Stimulated activated effector memory CD8-positive, alpha-beta T cell treated with anti-CD3 and anti-CD28 coated beads, Interleukin-12 subunit alpha, Interleukin-12 subunit beta, amount 100 ng/mL, for 72 hours (primary cell): ENCODE data around the gene IDUA.

Source experiments
- ATAC-seq: fragments of 150-1000 bp; cut with Tn5 transposase; 2 replicates; pipeline ENCODE4 v1.10.0; 2021
- DNase-seq, 2 donors: peaks; one replicate each; pipeline ENCODE4 v3.0.0; 2021 to 2022; ENCODE audit warnings: low spot score in 2 of 2
- H3K27ac Mint-ChIP-seq: one replicate; pipeline ENCODE4 v1.8.0; 2022; ENCODE audit warnings: mild to moderate bottlenecking, mixed read lengths
- H3K36me3 Mint-ChIP-seq: one replicate; pipeline ENCODE4 v1.8.0; 2022; ENCODE audit warnings: mild to moderate bottlenecking, mixed read lengths
- H3K4me1 Mint-ChIP-seq: one replicate; pipeline ENCODE4 v1.8.0; 2022; ENCODE audit warnings: mixed read lengths
- H3K4me3 Mint-ChIP-seq: one replicate; pipeline ENCODE4 v1.8.0; 2022; ENCODE audit warnings: mild to moderate bottlenecking, mixed read lengths
- H3K9me3 Mint-ChIP-seq: one replicate; pipeline ENCODE4 v1.8.0; 2022; ENCODE audit warnings: mixed read lengths

Gene IDUA

DNA sequence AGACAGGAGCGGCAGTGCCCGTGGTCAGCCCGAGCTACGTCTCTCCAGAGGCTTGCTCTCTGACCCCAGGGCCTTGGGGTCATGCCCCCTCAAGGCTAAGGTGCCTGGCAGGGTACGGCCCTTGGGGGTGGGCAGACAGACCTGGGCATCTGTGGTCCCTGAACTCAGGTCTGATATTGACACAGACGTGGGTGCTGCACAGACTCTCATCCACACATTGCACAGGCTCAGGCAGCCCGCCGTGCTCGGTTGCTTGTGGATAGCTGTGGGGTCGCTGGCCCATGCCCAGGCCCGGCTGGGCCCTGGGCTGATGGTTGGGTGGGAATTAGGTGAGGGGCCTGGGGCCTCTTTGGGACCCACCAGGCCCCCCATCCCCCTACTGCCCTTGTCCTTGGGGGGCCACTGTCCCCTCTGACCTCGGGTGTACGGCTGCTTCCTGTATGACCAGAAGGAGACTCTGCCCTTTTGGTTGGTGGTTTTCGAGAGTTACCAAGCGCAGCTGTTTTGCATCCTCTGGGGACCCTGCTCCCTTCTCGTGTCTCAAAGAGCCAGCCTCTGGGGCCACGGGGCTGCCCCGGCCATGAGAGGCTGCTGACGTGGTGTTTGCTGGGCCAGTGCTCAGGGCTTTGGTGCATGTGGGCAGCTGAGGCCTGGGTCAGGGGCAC is 34.7 kb downstream of the IDUA start:
- DNase-seq (no peak), ATAC-seq (no peak)
- no peak overlapping the region for H3K4me3 Mint-ChIP-seq
- no peaks in the 10 kb centered on the region for H3K9me3 Mint-ChIP-seq
- H3K36me3 Mint-ChIP-seq: peaks cover 6% of the 10 kb centered on the region
- peaks cover 13% of the 10 kb centered on the region for H3K4me1 Mint-ChIP-seq
- no peak overlapping the region for H3K27ac Mint-ChIP-seq

GRCh38 chr4:1022051-1022738 is 35.4 kb downstream of the IDUA start:
- peaks cover 13% of the 10 kb centered on the region for H3K4me1 Mint-ChIP-seq
- no peak overlapping the region for H3K27ac Mint-ChIP-seq
- peaks cover 6% of the 10 kb centered on the region for H3K36me3 Mint-ChIP-seq
- no peak for DNase-seq
- H3K9me3 Mint-ChIP-seq: no peaks in the 10 kb centered on the region
- H3K4me3 Mint-ChIP-seq: no peak overlapping the region
- no peak for ATAC-seq

- ATAC-seq: no peak
- no peaks in the 10 kb centered on the region for H3K9me3 Mint-ChIP-seq
- H3K27ac Mint-ChIP-seq: no peak overlapping the region
- H3K36me3 Mint-ChIP-seq: peaks cover 6% of the 10 kb centered on the region
- H3K4me3 Mint-ChIP-seq: no peak overlapping the region
- peaks cover 9% of the 10 kb centered on the region for H3K4me1 Mint-ChIP-seq
- DNase-seq: no peak
Measured at GRCh38 chr4:1022739-1023066, 35.9 kb downstream of the IDUA start.

GRCh38 chr4:1023075-1023640 is 36.3 kb downstream of the IDUA start:
- DNase-seq: no peak
- no peak for ATAC-seq
- H3K4me1 Mint-ChIP-seq: peaks cover 6% of the 10 kb centered on the region
- peaks cover 6% of the 10 kb centered on the region for H3K36me3 Mint-ChIP-seq
- no peaks in the 10 kb centered on the region for H3K9me3 Mint-ChIP-seq
- no peak overlapping the region for H3K4me3 Mint-ChIP-seq
- H3K27ac Mint-ChIP-seq: no peak overlapping the region

- ATAC-seq: no peak
- H3K4me1 Mint-ChIP-seq: peaks cover 6% of the 10 kb centered on the region
- H3K36me3 Mint-ChIP-seq: peaks cover 6% of the 10 kb centered on the region
- no peak overlapping the region for H3K27ac Mint-ChIP-seq
- no peaks in the 10 kb centered on the region for H3K9me3 Mint-ChIP-seq
- no peak for DNase-seq
- H3K4me3 Mint-ChIP-seq: no peak overlapping the region
Measured at GRCh38 chr4:1023895-1024740, 37.3 kb downstream of the IDUA start.

- Mint-ChIP-seq H3K9me3 (no peaks in the 10 kb centered on the region), H3K36me3 (peaks cover 6% of the 10 kb centered on the region), H3K4me1 (peaks cover 6% of the 10 kb centered on the region), H3K4me3 (no peak overlapping the region), H3K27ac (no peak overlapping the region)
- ATAC-seq: no peak
- no peak for DNase-seq
Measured at GRCh38 chr4:1024882-1025545, 38.2 kb downstream of the IDUA start.

DNA sequence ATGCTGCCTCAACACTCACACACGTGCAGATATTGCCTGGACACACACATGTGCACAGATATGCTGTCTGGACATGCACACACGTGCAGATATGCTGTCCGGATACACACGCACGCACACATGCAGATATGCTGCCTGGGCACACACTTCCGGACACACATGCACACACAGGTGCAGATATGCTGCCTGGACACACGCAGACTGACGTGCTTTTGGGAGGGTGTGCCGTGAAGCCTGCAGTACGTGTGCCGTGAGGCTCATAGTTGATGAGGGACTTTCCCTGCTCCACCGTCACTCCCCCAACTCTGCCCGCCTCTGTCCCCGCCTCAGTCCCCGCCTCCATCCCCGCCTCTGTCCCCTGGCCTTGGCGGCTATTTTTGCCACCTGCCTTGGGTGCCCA is 39.3 kb downstream of the IDUA start:
- DNase-seq (no peak), ATAC-seq (peak; percentile 82)
- Mint-ChIP-seq H3K9me3 (no peaks in the 10 kb centered on the region), H3K36me3 (peaks cover 6% of the 10 kb centered on the region), H3K27ac (peak overlapping the region; percentile 23), H3K4me3 (no peak overlapping the region), H3K4me1 (peaks cover 6% of the 10 kb centered on the region)

- Mint-ChIP-seq H3K36me3 (peaks cover 6% of the 10 kb centered on the region), H3K4me3 (no peak overlapping the region), H3K4me1 (peaks cover 6% of the 10 kb centered on the region), H3K27ac (no peak overlapping the region), H3K9me3 (no peaks in the 10 kb centered on the region)
- no peak for DNase-seq
- no peak for ATAC-seq
Measured at GRCh38 chr4:1027219-1027914, 40.5 kb downstream of the IDUA start.

DNA sequence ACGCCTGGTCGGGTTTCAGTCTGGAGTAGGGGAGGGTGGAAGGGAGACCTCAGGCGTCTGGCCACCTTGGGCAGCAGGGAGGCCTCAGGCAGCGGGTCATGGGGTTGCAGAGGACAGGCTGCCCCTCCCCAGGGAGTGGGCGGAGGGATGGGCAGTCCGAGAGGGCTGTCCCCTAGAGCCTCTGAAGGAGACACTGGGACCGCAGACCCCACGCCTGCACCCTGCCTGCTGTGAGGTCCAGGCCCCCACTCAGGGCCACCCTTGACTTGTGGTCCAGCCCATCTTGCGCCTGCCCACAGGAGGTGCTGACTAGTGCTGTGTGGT is 41.0 kb downstream of the IDUA start:
- H3K4me1 Mint-ChIP-seq: peaks cover 6% of the 10 kb centered on the region
- peaks cover 6% of the 10 kb centered on the region for H3K36me3 Mint-ChIP-seq
- no peak overlapping the region for H3K27ac Mint-ChIP-seq
- no peak for ATAC-seq
- H3K9me3 Mint-ChIP-seq: no peaks in the 10 kb centered on the region
- DNase-seq: no peak
- no peak overlapping the region for H3K4me3 Mint-ChIP-seq

- Mint-ChIP-seq H3K9me3 (no peaks in the 10 kb centered on the region), H3K4me3 (no peak overlapping the region), H3K36me3 (peaks cover 6% of the 10 kb centered on the region), H3K4me1 (peaks cover 6% of the 10 kb centered on the region), H3K27ac (no peak overlapping the region)
- DNase-seq: no peak
- no peak for ATAC-seq
Measured at GRCh38 chr4:1028574-1029220, 41.9 kb downstream of the IDUA start.

- Mint-ChIP-seq H3K9me3 (no peaks in the 10 kb centered on the region), H3K4me3 (no peak overlapping the region), H3K27ac (no peak overlapping the region), H3K36me3 (peaks cover 6% of the 10 kb centered on the region), H3K4me1 (peaks cover 6% of the 10 kb centered on the region)
- DNase-seq (no peak), ATAC-seq (no peak)
Measured at GRCh38 chr4:1029529-1029928, 42.7 kb downstream of the IDUA start.

GRCh38 chr4:1030031-1030430 is 43.2 kb downstream of the IDUA start:
- no peak overlapping the region for H3K27ac Mint-ChIP-seq
- peaks cover 6% of the 10 kb centered on the region for H3K4me1 Mint-ChIP-seq
- peaks cover 4% of the 10 kb centered on the region for H3K36me3 Mint-ChIP-seq
- H3K4me3 Mint-ChIP-seq: no peak overlapping the region
- ATAC-seq (no peak), DNase-seq (no peak)
- H3K9me3 Mint-ChIP-seq: no peaks in the 10 kb centered on the region

- Mint-ChIP-seq H3K4me1 (peaks cover 6% of the 10 kb centered on the region), H3K36me3 (no peaks in the 10 kb centered on the region), H3K9me3 (no peaks in the 10 kb centered on the region), H3K27ac (no peak overlapping the region), H3K4me3 (no peak overlapping the region)
- ATAC-seq: no peak
- DNase-seq: no peak
Measured at GRCh38 chr4:1030559-1030958, 43.7 kb downstream of the IDUA start.

GRCh38 chr4:1031346-1031745 is 44.5 kb downstream of the IDUA start:
- Mint-ChIP-seq H3K4me1 (no peaks in the 10 kb centered on the region), H3K4me3 (no peak overlapping the region), H3K36me3 (no peaks in the 10 kb centered on the region), H3K27ac (no peak overlapping the region), H3K9me3 (no peaks in the 10 kb centered on the region)
- DNase-seq: no peak
- no peak for ATAC-seq
